GM12891 (cell line): ENCODE results near the gene MOB3B.

Experiments used
- POLR2A ChIP-seq: IDR thresholded peaks from 2 replicates; pipeline ENCODE4 v1.6.1; 2011; ENCODE audit warnings: low read depth, low read length, control low read depth
- POLR2AphosphoS5 ChIP-seq: IDR thresholded peaks from 2 replicates; pipeline ENCODE4 v1.6.1; 2011; ENCODE audit warnings: low read depth, low read length, control low read depth
- POU2F2 ChIP-seq: IDR thresholded peaks from 2 replicates; pipeline ENCODE4 v1.6.1; 2011; ENCODE audit warnings: low read depth, mild to moderate bottlenecking, control low read depth, low read length, moderate library complexity
- TAF1 ChIP-seq: IDR thresholded peaks from 2 replicates; pipeline ENCODE4 v1.6.1; 2011; ENCODE audit warnings: low read depth, low read length, control low read depth

DNA sequence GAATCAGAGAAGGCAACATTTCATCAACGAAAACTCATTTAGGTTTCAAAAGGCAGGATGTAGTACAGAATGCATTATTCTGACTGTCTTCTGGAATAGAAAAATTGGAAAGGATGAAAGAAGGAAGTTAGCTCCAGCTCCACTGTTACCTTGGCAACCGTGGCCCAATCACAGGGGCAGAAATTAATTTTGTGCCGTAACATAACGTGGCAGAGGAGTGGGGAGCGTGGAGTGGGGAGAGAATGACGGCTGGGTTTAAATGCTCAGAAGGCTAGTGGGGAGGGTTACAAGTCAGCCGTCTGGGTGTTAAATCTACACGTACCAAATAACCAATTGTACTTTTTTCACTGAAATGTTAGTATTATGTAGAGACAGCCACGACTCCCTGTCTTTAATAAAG is 200.3 kb downstream of the MOB3B start:
- TF ChIP-seq POLR2A (no peak), TAF1 (no peak), POLR2AphosphoS5 (no peak), POU2F2 (no peak)
